Measurements from ENCODE around the gene IL21.

Gene IL21

GRCh38 chr4:122621016-122621507 is at the start of gene IL21:
IL21 (minus strand) TSS chr4:122621066; CDS start chr4:122621011, 55 bp downstream.
- no peak for DNase-seq (ENCODE audit: low read depth)
- no peak within 1 kb of the TSS for H3K4me3 ChIP-seq (ENCODE audit: low read depth, low read length)
- no peak for TF ChIP-seq CTCF (IDR thresholded peaks at IDR 0.05; ENCODE audit: control insufficient read depth, extremely low read depth, insufficient read depth)

GRCh38 chr4:122669911-122670738 is 49.3 kb upstream of the IL21 start:
- no peak for TF ChIP-seq CTCF (IDR thresholded peaks at IDR 0.05; ENCODE audit: control insufficient read depth, extremely low read depth, insufficient read depth)

GRCh38 chr4:122668241-122668640 is 47.4 kb upstream of the IL21 start:
- TF ChIP-seq CTCF (IDR thresholded peaks at IDR 0.05; ENCODE audit: control insufficient read depth, extremely low read depth, insufficient read depth) = no peak
- DNase-seq (ENCODE audit: low read depth) = no peak
- H3K4me3 ChIP-seq (ENCODE audit: low read depth, low read length) = no peak overlapping the region

More at GRCh38 chr4:122669911-122670738, 49.3 kb upstream of the IL21 start:
- DNase-seq (ENCODE audit: low read depth) = no peak
- no peak overlapping the region for H3K4me3 ChIP-seq (ENCODE audit: low read depth, low read length)

GRCh38 chr4:122666527-122667245 is 45.8 kb upstream of the IL21 start:
- DNase-seq (ENCODE audit: low read depth) = peak; percentile 76
- H3K4me3 ChIP-seq (ENCODE audit: low read depth, low read length) = no peak overlapping the region
- no peak for TF ChIP-seq CTCF (IDR thresholded peaks at IDR 0.05; ENCODE audit: control insufficient read depth, extremely low read depth, insufficient read depth)

- no peak for TF ChIP-seq CTCF (IDR thresholded peaks at IDR 0.05; ENCODE audit: control insufficient read depth, extremely low read depth, insufficient read depth)
- no peak overlapping the region for H3K4me3 ChIP-seq (ENCODE audit: low read depth, low read length)
These were observed 44.5 kb upstream of the IL21 start for GRCh38 chr4:122665161-122665929.

GRCh38 chr4:122663814-122664610 is 43.1 kb upstream of the IL21 start:
- DNase-seq (ENCODE audit: low read depth) = no peak
- TF ChIP-seq CTCF (IDR thresholded peaks at IDR 0.05; ENCODE audit: control insufficient read depth, extremely low read depth, insufficient read depth) = no peak
- no peak overlapping the region for H3K4me3 ChIP-seq (ENCODE audit: low read depth, low read length)

More at GRCh38 chr4:122665161-122665929, 44.5 kb upstream of the IL21 start:
- DNase-seq (ENCODE audit: low read depth) = no peak
